HAP-1 (cell line): ENCODE measurements around the gene C1orf226.
"Not testable (repeated sequence)": the region's sequence is repeated elsewhere in the genome, so short reads cannot be mapped to it uniquely, and the experiment has no call there.

Source experiments
- DNase-seq, 2 experiments: peaks; one replicate each; pipeline ENCODE4 v3.0.0-alpha.2; 2016 to 2020; ENCODE audit warnings: low spot score in 2 of 2
- H3K27me3 ChIP-seq: fragments of 250-450 bp; sonication (Bioruptor Pico); 2 replicates; pipeline ENCODE4 v1.5.1; 2020; ENCODE audit warnings: low read depth, mild to moderate bottlenecking, moderate library complexity
- H3K36me3 ChIP-seq: fragments of 250-450 bp; sonication (Bioruptor Pico); replicated peaks from 2 replicates; pipeline ENCODE4 v1.5.1; 2020; ENCODE audit warnings: mild to moderate bottlenecking
- H3K4me1 ChIP-seq: fragments of 250-450 bp; sonication (Bioruptor Pico); 2 replicates; pipeline ENCODE4 v1.5.1; 2020; ENCODE audit warnings: mild to moderate bottlenecking
- H3K4me3 ChIP-seq: fragments of 250-450 bp; sonication (Bioruptor Pico); 2 replicates; pipeline ENCODE4 v1.5.1; 2020; ENCODE audit warnings: mild to moderate bottlenecking, moderate library complexity
- H3K9me3 ChIP-seq: fragments of 250-450 bp; sonication (Bioruptor Pico); 2 replicates; pipeline ENCODE4 v1.5.1; 2020; ENCODE audit warnings: mild to moderate bottlenecking, moderate library complexity
- in situ Hi-C: fragments of 300-500 bp; cut with MboI; formaldehyde crosslinking; loops from 3 replicates; pipeline ENCODE4 v1.14.3; 2020; ENCODE audit warnings: low sequenced_read_pairs, inconsistent platforms, mixed read lengths

The C1orf226 gene

GRCh38 chr1:162381383-162381782, at the start of gene C1orf226:
C1orf226 (plus strand) TSS chr1:162381728; CDS start chr1:162381902, 174 bp downstream.
- Histone ChIP-seq H3K27me3 (no peaks in the 10 kb centered on the region), H3K36me3 (no peaks in the 10 kb centered on the region), H3K4me1 (no peaks in the 10 kb centered on the region), H3K9me3 (no peaks in the 10 kb centered on the region), H3K4me3 (no peak within 1 kb of the TSS)
- DNase-seq: no peak
- in situ Hi-C loops: loop anchor here (10.0 kb wide), 1 partner anchor 327 kb away; no protein-coding TSS in a partner anchor

DNA sequence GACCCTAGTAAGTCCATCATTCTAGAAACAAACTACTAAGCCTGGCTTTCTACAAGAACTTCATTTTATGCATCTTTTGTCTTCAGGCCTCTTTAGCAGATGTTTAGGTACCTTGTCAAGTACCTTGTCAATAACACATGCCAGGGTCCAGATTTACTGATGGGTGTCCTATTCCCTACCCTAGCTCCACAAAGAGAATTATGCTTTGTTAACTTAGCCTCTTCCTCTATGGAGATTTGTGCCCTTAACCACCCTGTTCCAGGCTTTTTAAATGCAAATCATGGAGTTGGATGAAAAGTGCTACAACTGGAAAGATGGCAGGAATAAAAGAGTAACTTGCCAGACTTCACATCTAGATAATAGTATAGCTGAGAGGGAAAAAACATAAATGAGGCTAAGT, 47.5 kb upstream of the C1orf226 start:
- H3K9me3 ChIP-seq: no peaks in the 10 kb centered on the region
- peaks cover 4% of the 10 kb centered on the region for H3K4me1 ChIP-seq
- H3K27me3 ChIP-seq: no peaks in the 10 kb centered on the region; the same call in 1 of the 2 replicates
- in situ Hi-C loops: no loop called here
- H3K36me3 ChIP-seq: no peaks in the 10 kb centered on the region
- H3K4me3 ChIP-seq: no peak overlapping the region
- DNase-seq: peak in 1 of 2 experiments; percentile 57

GRCh38 chr1:162335126-162335525, 46.4 kb upstream of the C1orf226 start:
- DNase-seq: no peak
- Histone ChIP-seq H3K27me3 (no peaks in the 10 kb centered on the region; the same call in 1 of the 2 replicates), H3K4me1 (peaks cover 4% of the 10 kb centered on the region), H3K9me3 (no peaks in the 10 kb centered on the region), H3K36me3 (no peaks in the 10 kb centered on the region), H3K4me3 (no peak overlapping the region)
- in situ Hi-C loops: no loop called here

DNA sequence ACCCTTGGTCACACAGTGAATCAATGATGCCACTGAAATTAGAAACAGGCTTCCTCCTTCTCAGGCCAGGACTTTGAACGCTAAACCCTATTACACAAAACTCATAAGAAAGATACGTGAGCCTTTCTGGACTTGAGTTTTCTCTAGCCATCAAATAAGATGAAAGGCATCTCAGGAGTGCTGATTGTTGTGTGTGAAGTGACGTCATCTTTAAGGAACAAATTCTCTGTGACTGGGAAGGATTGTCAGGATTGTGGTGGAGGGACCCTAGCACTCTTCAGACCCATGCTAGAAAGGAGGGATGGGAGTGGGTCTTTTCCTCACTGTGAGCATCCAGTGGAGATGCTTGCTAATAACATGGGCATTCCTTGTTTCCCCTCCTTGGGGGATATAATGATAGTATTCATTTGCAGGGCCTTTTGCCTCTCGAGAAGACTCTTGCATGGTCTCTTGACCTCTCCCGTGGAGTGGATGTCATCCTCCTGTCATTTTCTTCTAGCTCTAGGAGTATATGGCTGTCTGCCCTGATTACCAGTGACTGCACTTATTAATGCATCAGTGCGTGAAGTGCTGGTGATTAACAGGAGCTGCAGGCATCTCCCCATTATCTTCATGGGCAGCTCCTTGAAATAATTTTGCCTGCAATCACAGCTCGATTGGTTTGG, 44.8 kb upstream of the C1orf226 start:
- H3K27me3 ChIP-seq: no peaks in the 10 kb centered on the region
- in situ Hi-C loops: no loop called here
- no peak overlapping the region for H3K4me3 ChIP-seq
- H3K36me3 ChIP-seq: no peaks in the 10 kb centered on the region
- H3K4me1 ChIP-seq: peaks cover 4% of the 10 kb centered on the region
- DNase-seq: no peak
- no peaks in the 10 kb centered on the region for H3K9me3 ChIP-seq

DNA sequence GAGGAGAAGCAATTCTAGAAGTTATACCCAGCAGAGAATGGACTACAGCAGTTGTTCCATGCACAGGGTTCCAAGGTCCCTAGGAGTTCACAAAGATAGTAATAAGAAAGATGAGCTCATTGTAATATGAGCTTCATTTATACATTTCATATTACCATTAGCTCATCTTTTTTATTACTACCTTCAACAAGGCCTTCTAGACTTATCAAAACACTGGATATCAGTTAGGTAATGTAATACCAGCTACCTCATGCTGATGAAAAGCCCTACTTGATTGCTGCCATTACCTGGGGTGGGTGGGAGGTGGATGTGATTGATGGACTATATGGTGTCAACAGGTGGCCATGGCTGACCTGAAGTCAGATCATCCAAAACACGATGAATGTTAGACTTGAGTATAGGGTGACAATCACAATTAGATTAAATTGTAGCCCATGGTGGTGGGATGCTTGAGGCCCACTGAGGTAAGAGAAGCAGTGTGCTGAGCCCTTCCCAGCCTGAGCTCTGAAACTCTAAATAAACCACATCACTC, 39.0 kb upstream of the C1orf226 start:
- DNase-seq: no peak
- in situ Hi-C loops: no loop called here
- H3K27me3 ChIP-seq: no peaks in the 10 kb centered on the region
- H3K4me1 ChIP-seq: peaks cover 4% of the 10 kb centered on the region
- no peak overlapping the region for H3K4me3 ChIP-seq
- no peaks in the 10 kb centered on the region for H3K9me3 ChIP-seq
- no peaks in the 10 kb centered on the region for H3K36me3 ChIP-seq

GRCh38 chr1:162343470-162343869, 38.1 kb upstream of the C1orf226 start:
- no peak for DNase-seq
- Histone ChIP-seq H3K4me3 (no peak overlapping the region), H3K36me3 (no peaks in the 10 kb centered on the region), H3K9me3 (no peaks in the 10 kb centered on the region), H3K27me3 (no peaks in the 10 kb centered on the region), H3K4me1 (peaks cover 4% of the 10 kb centered on the region)
- in situ Hi-C loops: no loop called here

DNA sequence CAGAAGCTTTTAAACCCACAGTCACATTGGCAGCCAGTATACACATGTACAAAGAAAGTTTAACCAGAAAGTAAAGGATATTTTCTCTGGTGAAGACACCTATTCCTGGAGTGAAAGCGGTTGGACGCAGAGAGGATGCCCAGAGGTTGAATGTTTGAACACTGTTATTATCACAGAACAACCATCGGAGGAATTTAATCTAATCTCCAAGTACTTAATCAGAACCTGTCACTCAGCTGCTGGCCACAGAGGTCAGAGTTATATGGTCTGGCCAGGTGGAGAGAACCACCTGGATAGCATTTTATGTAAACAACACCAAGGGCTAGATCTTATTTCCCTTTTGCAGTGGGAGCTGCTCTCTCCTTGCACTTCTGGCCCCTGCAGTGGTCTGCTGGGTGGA, 34.2 kb upstream of the C1orf226 start:
- in situ Hi-C loops: no loop called here
- DNase-seq: no peak
- no peaks in the 10 kb centered on the region for H3K9me3 ChIP-seq
- peaks cover 4% of the 10 kb centered on the region for H3K4me1 ChIP-seq
- H3K4me3 ChIP-seq: no peak overlapping the region
- no peaks in the 10 kb centered on the region for H3K36me3 ChIP-seq
- no peaks in the 10 kb centered on the region for H3K27me3 ChIP-seq

- no peaks in the 10 kb centered on the region for H3K27me3 ChIP-seq
- peaks cover 2% of the 10 kb centered on the region for H3K4me1 ChIP-seq
- no peak overlapping the region for H3K4me3 ChIP-seq
- H3K9me3 ChIP-seq: no peaks in the 10 kb centered on the region
- in situ Hi-C loops: no loop called here
- H3K36me3 ChIP-seq: no peaks in the 10 kb centered on the region
- DNase-seq: no peak
Measured at GRCh38 chr1:162349635-162350330, 31.7 kb upstream of the C1orf226 start.

DNA sequence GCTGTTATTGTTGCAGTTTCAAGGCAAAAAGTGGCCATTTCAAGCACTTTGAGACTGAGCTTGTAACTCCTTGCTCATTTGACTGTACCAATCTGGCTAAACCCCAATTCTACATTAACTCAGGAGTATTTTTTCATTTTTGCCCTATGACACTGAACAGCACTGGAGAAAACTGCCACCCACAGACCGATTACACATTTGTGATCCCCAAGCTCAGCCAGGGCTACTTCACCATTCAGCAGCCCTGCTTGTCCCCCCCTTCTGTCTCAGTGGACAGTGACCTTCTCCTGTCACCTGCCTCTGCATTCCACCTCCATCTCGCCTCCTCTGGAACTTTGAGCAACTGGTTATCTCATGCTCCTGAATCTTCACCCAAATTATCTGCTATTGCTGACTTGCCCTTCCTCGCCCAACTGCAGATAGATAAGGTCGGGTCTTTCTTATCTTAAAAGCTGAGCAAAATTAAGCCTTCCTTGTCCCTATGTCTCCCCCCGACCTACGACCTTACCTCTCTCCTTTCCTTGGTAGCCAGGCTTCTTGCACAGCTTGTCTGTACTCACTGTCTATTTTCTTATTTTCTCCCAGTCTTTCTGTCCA, 30.2 kb upstream of the C1orf226 start:
- in situ Hi-C loops: no loop called here
- H3K9me3 ChIP-seq: no peaks in the 10 kb centered on the region
- H3K36me3 ChIP-seq: no peaks in the 10 kb centered on the region
- no peak for DNase-seq
- no peaks in the 10 kb centered on the region for H3K27me3 ChIP-seq
- H3K4me3 ChIP-seq: no peak overlapping the region
- no peaks in the 10 kb centered on the region for H3K4me1 ChIP-seq

DNA sequence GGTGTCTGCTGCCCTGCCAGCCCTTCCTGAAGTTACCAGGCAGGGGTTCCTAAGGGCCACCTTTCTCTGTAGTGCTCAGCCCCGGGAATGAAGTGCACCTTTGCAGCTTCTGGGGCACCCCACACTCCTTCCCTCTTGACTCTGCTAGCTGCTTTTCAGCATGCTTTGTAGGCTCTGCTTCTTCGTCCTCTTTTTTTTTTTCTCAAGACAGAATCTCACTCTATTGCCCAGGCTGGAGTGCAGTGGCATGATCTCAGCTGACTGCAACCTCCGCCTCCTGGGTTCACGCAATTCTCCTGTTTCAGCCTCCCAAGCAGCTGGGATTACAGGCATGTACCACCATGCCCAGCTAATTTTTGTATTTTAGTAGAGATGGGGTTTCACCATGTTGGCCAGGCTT, 29.7 kb upstream of the C1orf226 start:
- H3K36me3 ChIP-seq, H3K4me1 ChIP-seq, in situ Hi-C loops, H3K9me3 ChIP-seq, H3K4me3 ChIP-seq, DNase-seq, H3K27me3 ChIP-seq: not testable (repeated sequence)

GRCh38 chr1:162353078-162353477, 28.4 kb upstream of the C1orf226 start:
- in situ Hi-C loops: no loop called here
- H3K27me3 ChIP-seq: no peaks in the 10 kb centered on the region
- H3K36me3 ChIP-seq: no peaks in the 10 kb centered on the region
- H3K9me3 ChIP-seq: no peaks in the 10 kb centered on the region
- H3K4me1 ChIP-seq: no peaks in the 10 kb centered on the region
- H3K4me3 ChIP-seq: no peak overlapping the region
- DNase-seq: no peak

DNA sequence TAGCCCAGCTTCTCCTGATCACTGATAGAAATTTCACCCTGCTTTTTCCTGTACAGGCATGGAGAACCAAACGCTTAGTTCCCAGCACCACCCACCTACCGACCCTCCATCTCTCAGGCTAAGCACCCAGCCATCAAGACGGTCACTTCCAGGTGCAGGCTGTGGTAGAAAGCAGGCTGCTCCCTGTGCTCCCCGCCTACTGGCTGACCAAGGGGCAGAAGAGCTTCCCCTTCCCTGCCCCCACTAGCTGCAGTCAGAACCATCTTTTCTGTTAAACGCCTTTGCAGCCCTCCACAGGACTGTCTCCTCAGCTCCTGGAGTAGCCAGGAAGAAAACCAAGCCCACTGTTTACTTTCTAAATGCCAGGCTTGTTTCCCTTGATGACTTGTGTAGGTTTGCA, 27.8 kb upstream of the C1orf226 start:
- H3K27me3 ChIP-seq: no peaks in the 10 kb centered on the region
- H3K4me3 ChIP-seq: no peak overlapping the region
- no peak for DNase-seq
- no peaks in the 10 kb centered on the region for H3K4me1 ChIP-seq
- no peaks in the 10 kb centered on the region for H3K36me3 ChIP-seq
- in situ Hi-C loops: no loop called here
- no peaks in the 10 kb centered on the region for H3K9me3 ChIP-seq

GRCh38 chr1:162357681-162358266, 23.8 kb upstream of the C1orf226 start:
- in situ Hi-C loops: no loop called here
- H3K36me3 ChIP-seq: no peaks in the 10 kb centered on the region
- DNase-seq: peak; percentile 25 to 35

DNA sequence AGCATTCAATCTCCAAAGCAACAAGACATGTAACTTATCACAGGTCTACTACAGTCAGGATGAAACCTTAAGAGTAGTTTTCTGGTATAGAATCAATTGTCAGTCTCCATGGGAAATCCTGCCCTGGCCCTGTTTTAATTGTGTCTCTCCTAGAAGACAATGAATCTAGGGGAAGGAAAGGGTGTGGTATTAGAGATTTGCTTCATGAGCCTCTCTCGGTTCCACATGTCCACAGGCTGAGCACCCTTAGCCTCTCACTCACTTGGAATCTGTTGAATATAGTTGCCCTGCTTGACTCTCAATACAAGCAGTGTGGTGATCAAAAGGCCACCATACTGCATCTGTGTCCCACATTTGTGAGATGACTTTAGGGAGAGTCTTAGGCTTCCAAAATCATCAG, 22.6 kb upstream of the C1orf226 start:
- Histone ChIP-seq H3K9me3 (no peaks in the 10 kb centered on the region), H3K4me3 (no peak overlapping the region), H3K27me3 (no peaks in the 10 kb centered on the region), H3K36me3 (no peaks in the 10 kb centered on the region), H3K4me1 (no peaks in the 10 kb centered on the region)
- DNase-seq: no peak
- in situ Hi-C loops: no loop called here

More at GRCh38 chr1:162357681-162358266, 23.8 kb upstream of the C1orf226 start:
- Histone ChIP-seq H3K4me1 (no peaks in the 10 kb centered on the region), H3K4me3 (no peak overlapping the region), H3K27me3 (no peaks in the 10 kb centered on the region), H3K9me3 (no peaks in the 10 kb centered on the region)
